HCT116 (cell line): Measurements from ENCODE around the gene SEZ6L2. TPM values are rescaled to one million over a fixed set of nuclear protein-coding genes. Genes with fewer than 3 reads are reported as not detected.

Source experiments
- ATAC-seq: fragments of 200-7000 bp; cut with Tn5 transposase; 2 replicates; pipeline ENCODE4 v1.9.1; 2020; ENCODE audit warnings: mild to moderate bottlenecking, moderate library complexity
- BruUV-seq: library from RNA; stranded (reverse); fragments of 400-500 nt; replicated peaks from 2 replicates; lab custom pipeline; 2021; lab: Mats Ljungman, UMichigan
- CTCF ChIA-PET: fragments of 300-600 bp; sonication (Branson Sonifier 250); formaldehyde crosslinking; loops from one replicate; lab custom pipeline; 2021; ENCODE audit warnings: antibody characterized with exemption; lab: Charles Lee
- POLR2A ChIA-PET: fragments of 300-600, 350-600 bp; sonication (Branson Sonifier 250); formaldehyde crosslinking; loops from one replicate; lab custom pipeline; 2021; ENCODE audit warnings: antibody characterized with exemption; lab: Charles Lee
- RAD21 ChIA-PET, 2 experiments: fragments of 300-600 bp; sonication (Branson Sonifier 250); formaldehyde crosslinking; loops; one replicate each; lab custom pipeline; 2023; ENCODE audit warnings: low total read pairs in 2 of 2; ENCODE audit not compliant: uncharacterized antibody in 2 of 2, unreplicated experiment in 2 of 2, low non-redundant PET in 1 of 2; lab: Charles Lee
- DNase-seq: peaks from one replicate; pipeline ENCODE4 v3.0.0-alpha.2; 2010; ENCODE audit warnings: low read depth, low spot score
- H2AFZ ChIP-seq: fragments of 200-600 bp; shearing (Covaris generic), sonication (generic); 2 replicates; pipeline ENCODE4 v1.6.1; 2017; ENCODE audit warnings: low read depth, mixed run types, mixed read lengths, antibody characterized with exemption, low read length; ENCODE audit not compliant: poor library complexity, severe bottlenecking
- H3K27ac ChIP-seq: 2 replicates; pipeline ENCODE4 v1.5.1; 2012; ENCODE audit warnings: low read depth, low read length
- H3K27me3 ChIP-seq: fragments of 200-600 bp; sonication (generic); 2 replicates; pipeline ENCODE4 v1.6.1; 2016; ENCODE audit warnings: mixed run types, low read length, mixed read lengths; ENCODE audit not compliant: insufficient read depth
- H3K36me3 ChIP-seq, 2 experiments: fragments of 200-500 bp in 1 of 2; fragments of 200-600 bp in 1 of 2; sonication (Bioruptor generic) in 1 of 2; sonication (generic) in 1 of 2; 2 replicates each; pipeline versions ENCODE4 v1.5.1 to v1.6.1; 2014 to 2016; ENCODE audit warnings: low read length in 2 of 2, inconsistent platforms in 1 of 2, mixed read lengths in 1 of 2, mixed run types in 1 of 2; ENCODE audit not compliant: insufficient read depth in 2 of 2, control insufficient read depth in 1 of 2
- H3K4me1 ChIP-seq, 2 experiments: fragments of 200-600 bp in 1 of 2; sonication (generic) in 1 of 2; 2 replicates each; pipeline versions ENCODE4 v1.5.1 to v1.6.1; 2012 to 2017; ENCODE audit warnings: low read length in 2 of 2, inconsistent platforms in 1 of 2, mild to moderate bottlenecking in 1 of 2, mixed read lengths in 1 of 2, mixed run types in 1 of 2, moderate library complexity in 1 of 2; ENCODE audit not compliant: insufficient read depth in 2 of 2, control insufficient read depth in 1 of 2
- H3K4me2 ChIP-seq: fragments of 200-600 bp; sonication (generic); 2 replicates; pipeline ENCODE4 v1.6.1; 2017; ENCODE audit warnings: mixed run types, low read length, mixed read lengths
- H3K4me3 ChIP-seq, 2 experiments: fragments of 200-600 bp in 1 of 2; sonication (generic) in 1 of 2; replicated peaks in 1 of 2; 2 replicates each; pipeline ENCODE4 v1.5.1; 2011 to 2016; ENCODE audit warnings: low read length in 2 of 2, control low read depth in 1 of 2, low read depth in 1 of 2, mild to moderate bottlenecking in 1 of 2, mixed read lengths in 1 of 2, mixed run types in 1 of 2
- H3K79me2 ChIP-seq: fragments of 200-600 bp; sonication (generic); 2 replicates; pipeline ENCODE4 v1.6.1; 2017; ENCODE audit warnings: mild to moderate bottlenecking, mixed run types, low read length, moderate library complexity, mixed read lengths; ENCODE audit not compliant: insufficient read depth
- H3K9ac ChIP-seq: fragments of 200-600 bp; sonication (generic); 2 replicates; pipeline ENCODE4 v1.6.1; 2016; ENCODE audit warnings: low read length, mixed read lengths
- H3K9me2 ChIP-seq: fragments of 200-600 bp; sonication (generic), shearing (Covaris generic); 2 replicates; pipeline ENCODE4 v1.6.1; 2017; ENCODE audit warnings: mixed run types, mild to moderate bottlenecking, moderate library complexity; ENCODE audit not compliant: insufficient read depth
- H3K9me3 ChIP-seq, 2 experiments: fragments of 200-500 bp in 1 of 2; fragments of 200-600 bp in 1 of 2; sonication (Bioruptor generic) in 1 of 2; sonication (generic) in 1 of 2; 2 replicates each; pipeline ENCODE4 v1.6.1; 2014 to 2017; ENCODE audit warnings: low read length in 2 of 2, mixed read lengths in 2 of 2, inconsistent platforms in 1 of 2, low read depth in 1 of 2, mild to moderate bottlenecking in 1 of 2, mixed run types in 1 of 2, moderate library complexity in 1 of 2; ENCODE audit not compliant: control insufficient read depth in 1 of 2, insufficient read depth in 1 of 2
- H4K20me1 ChIP-seq: fragments of 200-600 bp; sonication (generic), shearing (Covaris generic); 2 replicates; pipeline ENCODE4 v1.6.1; 2017; ENCODE audit warnings: mixed run types, mild to moderate bottlenecking, moderate library complexity; ENCODE audit not compliant: insufficient read depth
- CBX3 ChIP-seq: IDR thresholded peaks from 2 replicates; pipeline ENCODE4 v1.6.1; 2012; ENCODE audit warnings: low read depth
- EZH2 ChIP-seq: fragments of 200-600 bp; sonication (generic); IDR thresholded peaks from 2 replicates; pipeline ENCODE4 v1.6.1; 2017; ENCODE audit warnings: antibody characterized with exemption, mixed run types
- EZH2phosphoT487 ChIP-seq: fragments of 200-600 bp; IDR thresholded peaks from 2 replicates; pipeline ENCODE4 v1.6.1; 2018; ENCODE audit warnings: antibody characterized with exemption, borderline replicate concordance
- JUND ChIP-seq: IDR thresholded peaks from 2 replicates; pipeline ENCODE4 v1.6.1; 2012
- POLR2A ChIP-seq: IDR thresholded peaks from 2 replicates; pipeline ENCODE4 v1.7.0; 2011; ENCODE audit warnings: borderline replicate concordance; ENCODE audit not compliant: insufficient read depth, insufficient read length; ENCODE audit errors: extremely low read depth
- POLR2AphosphoS5 ChIP-seq: IDR thresholded peaks from 2 replicates; pipeline ENCODE4 v1.6.1; 2011; ENCODE audit warnings: mild to moderate bottlenecking, low read depth, low read length, moderate library complexity
- RAD21 ChIP-seq: IDR thresholded peaks from 2 replicates; pipeline ENCODE4 v1.6.1; 2012; ENCODE audit warnings: low read depth, mild to moderate bottlenecking
- ZNF274 ChIP-seq: fragments of 200-500 bp; sonication (Bioruptor generic); IDR thresholded peaks from 2 replicates; pipeline ENCODE4 v1.6.1; 2014; ENCODE audit warnings: mild to moderate bottlenecking, low read depth, low read length, inconsistent platforms
- intact Hi-C: fragments of 100-400 bp; cut with micrococcal nuclease; formaldehyde crosslinking; loops from 2 replicates; pipeline ENCODE4 v1.10.0; 2022
- total RNA-seq: library from RNA; stranded (reverse); gene quantifications from one replicate; pipeline ENCODE4 v1.2.1, GENCODE V29; 2021; ENCODE audit not compliant: unreplicated experiment
- TF ChIP-seq, protein P1 (sequence below): IDR thresholded peaks from 2 replicates; pipeline ENCODE4 v1.6.1; 2012
- TF ChIP-seq, protein P2 (sequence below): IDR thresholded peaks from 2 replicates; pipeline ENCODE4 v1.6.1; 2012; ENCODE audit warnings: low read depth

SEZ6L2 gene
- total RNA-seq, 1 experiment from 2014 or later: 49.3 TPM

GRCh38 chr16:29845656-29846055 is 53.7 kb downstream of the SEZ6L2 start:
- Histone ChIP-seq H3K4me2 (no peak overlapping the region), H3K4me1 (peaks cover 0 to 5% of the 10 kb centered on the region in 2 experiments; a peak in 2 of 4 replicates), H2AFZ (no peak overlapping the region), H3K79me2 (no peaks in the 10 kb centered on the region), H3K27me3 (no peaks in the 10 kb centered on the region), H3K9me2 (no peaks in the 10 kb centered on the region), H4K20me1 (no peaks in the 10 kb centered on the region), H3K27ac (no peak overlapping the region), H3K36me3 (peaks cover 0 to 2% of the 10 kb centered on the region in 2 experiments; a peak in 2 of 4 replicates), H3K9me3 (no peaks in the 10 kb centered on the region), H3K4me3 (no peak overlapping the region), H3K9ac (no peak overlapping the region)
- ATAC-seq (no peak), DNase-seq (no peak)
- TF ChIP-seq CBX3 (no peak), POLR2A (no peak), ZNF274 (no peak), RAD21 (no peak), EZH2phosphoT487 (no peak), JUND (no peak), EZH2 (no peak), POLR2AphosphoS5 (no peak)
- TF ChIP-seq, protein P1, sequence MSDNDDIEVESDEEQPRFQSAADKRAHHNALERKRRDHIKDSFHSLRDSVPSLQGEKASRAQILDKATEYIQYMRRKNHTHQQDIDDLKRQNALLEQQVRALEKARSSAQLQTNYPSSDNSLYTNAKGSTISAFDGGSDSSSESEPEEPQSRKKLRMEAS: no peak
- TF ChIP-seq, protein P2, sequence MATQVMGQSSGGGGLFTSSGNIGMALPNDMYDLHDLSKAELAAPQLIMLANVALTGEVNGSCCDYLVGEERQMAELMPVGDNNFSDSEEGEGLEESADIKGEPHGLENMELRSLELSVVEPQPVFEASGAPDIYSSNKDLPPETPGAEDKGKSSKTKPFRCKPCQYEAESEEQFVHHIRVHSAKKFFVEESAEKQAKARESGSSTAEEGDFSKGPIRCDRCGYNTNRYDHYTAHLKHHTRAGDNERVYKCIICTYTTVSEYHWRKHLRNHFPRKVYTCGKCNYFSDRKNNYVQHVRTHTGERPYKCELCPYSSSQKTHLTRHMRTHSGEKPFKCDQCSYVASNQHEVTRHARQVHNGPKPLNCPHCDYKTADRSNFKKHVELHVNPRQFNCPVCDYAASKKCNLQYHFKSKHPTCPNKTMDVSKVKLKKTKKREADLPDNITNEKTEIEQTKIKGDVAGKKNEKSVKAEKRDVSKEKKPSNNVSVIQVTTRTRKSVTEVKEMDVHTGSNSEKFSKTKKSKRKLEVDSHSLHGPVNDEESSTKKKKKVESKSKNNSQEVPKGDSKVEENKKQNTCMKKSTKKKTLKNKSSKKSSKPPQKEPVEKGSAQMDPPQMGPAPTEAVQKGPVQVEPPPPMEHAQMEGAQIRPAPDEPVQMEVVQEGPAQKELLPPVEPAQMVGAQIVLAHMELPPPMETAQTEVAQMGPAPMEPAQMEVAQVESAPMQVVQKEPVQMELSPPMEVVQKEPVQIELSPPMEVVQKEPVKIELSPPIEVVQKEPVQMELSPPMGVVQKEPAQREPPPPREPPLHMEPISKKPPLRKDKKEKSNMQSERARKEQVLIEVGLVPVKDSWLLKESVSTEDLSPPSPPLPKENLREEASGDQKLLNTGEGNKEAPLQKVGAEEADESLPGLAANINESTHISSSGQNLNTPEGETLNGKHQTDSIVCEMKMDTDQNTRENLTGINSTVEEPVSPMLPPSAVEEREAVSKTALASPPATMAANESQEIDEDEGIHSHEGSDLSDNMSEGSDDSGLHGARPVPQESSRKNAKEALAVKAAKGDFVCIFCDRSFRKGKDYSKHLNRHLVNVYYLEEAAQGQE: no peak
- POLR2A ChIA-PET: no interaction called here
- intact Hi-C loops: no loop called here
- CTCF ChIA-PET: no interaction called here
- RAD21 ChIA-PET: no interaction called here
- no TSS peak for BruUV-seq
